ENCODE results near the gene PRKCZ. TPM values are rescaled to one million over a fixed set of nuclear protein-coding genes. Genes with fewer than 3 reads are reported as not detected.

The PRKCZ gene
- total RNA-seq, 1 donor from 2014 or later: 2.3 TPM

GRCh38 chr1:2044510-2045319, 5.5 kb upstream of the PRKCZ start:
- no peak for DNase-seq (ENCODE audit: extremely low read depth, low read depth, low spot score)

GRCh38 chr1:2045468-2046173, 4.6 kb upstream of the PRKCZ start:
- DNase-seq (ENCODE audit: extremely low read depth, low read depth, low spot score): no peak

GRCh38 chr1:2046174-2046917, 3.9 kb upstream of the PRKCZ start:
- DNase-seq (ENCODE audit: extremely low read depth, low read depth, low spot score): no peak

- DNase-seq (ENCODE audit: extremely low read depth, low read depth, low spot score): no peak
These were observed 3.1 kb upstream of the PRKCZ start for GRCh38 chr1:2046953-2047748.

GRCh38 chr1:2047749-2048729, 2.2 kb upstream of the PRKCZ start:
- no peak for DNase-seq (ENCODE audit: extremely low read depth, low read depth, low spot score)

- no peak for DNase-seq (ENCODE audit: extremely low read depth, low read depth, low spot score)
These were observed 940 bp upstream of the PRKCZ start for GRCh38 chr1:2049225-2049717.

GRCh38 chr1:2050461-2050792, 216 bp downstream of the PRKCZ start:
- no peak for DNase-seq (ENCODE audit: extremely low read depth, low read depth, low spot score)

- DNase-seq (ENCODE audit: extremely low read depth, low read depth, low spot score): no peak
These were observed 827 bp downstream of the PRKCZ start for GRCh38 chr1:2050793-2051682.

GRCh38 chr1:2052054-2052679, 2.0 kb downstream of the PRKCZ start:
- DNase-seq (ENCODE audit: extremely low read depth, low read depth, low spot score): no peak

GRCh38 chr1:2052756-2053155, 2.5 kb downstream of the PRKCZ start:
- DNase-seq (ENCODE audit: extremely low read depth, low read depth, low spot score): no peak

- DNase-seq (ENCODE audit: extremely low read depth, low read depth, low spot score): no peak
These were observed 3.0 kb downstream of the PRKCZ start for GRCh38 chr1:2053217-2053616.

GRCh38 chr1:2053784-2054376, 3.7 kb downstream of the PRKCZ start:
- DNase-seq (ENCODE audit: extremely low read depth, low read depth, low spot score): no peak

- DNase-seq (ENCODE audit: extremely low read depth, low read depth, low spot score): no peak
These were observed 4.3 kb downstream of the PRKCZ start for GRCh38 chr1:2054560-2054959.

GRCh38 chr1:2055911-2056575, 5.8 kb downstream of the PRKCZ start:
- DNase-seq (ENCODE audit: extremely low read depth, low read depth, low spot score): no peak

- DNase-seq (ENCODE audit: extremely low read depth, low read depth, low spot score): no peak
These were observed 6.9 kb downstream of the PRKCZ start for GRCh38 chr1:2056955-2057590.

- DNase-seq (ENCODE audit: extremely low read depth, low read depth, low spot score): no peak
These were observed 9.2 kb downstream of the PRKCZ start for GRCh38 chr1:2059290-2059953.

All from glomerular endothelial cell (primary cell).